ENCODE data around the gene DPP6.
"Not testable (repeated sequence)": the region's sequence is repeated elsewhere in the genome, so short reads cannot be mapped to it uniquely, and the experiment has no call there.

DPP6 gene

GRCh38 chr7:154155928-154156327 is 103.7 kb downstream of the DPP6 start:
- not testable (repeated sequence) for DNase-seq

GRCh38 chr7:154162921-154163320 is 110.7 kb downstream of the DPP6 start:
- not testable (repeated sequence) for DNase-seq

- not testable (repeated sequence) for DNase-seq
These were observed 111.4 kb downstream of the DPP6 start for GRCh38 chr7:154163642-154164041.

- no peak for DNase-seq
These were observed 114.9 kb downstream of the DPP6 start for GRCh38 chr7:154167051-154167450.

- DNase-seq, result no peak
These were observed 115.6 kb downstream of the DPP6 start for GRCh38 chr7:154167807-154168206.

GRCh38 chr7:154171422-154171821 is 119.2 kb downstream of the DPP6 start:
- DNase-seq, result no peak

GRCh38 chr7:154172236-154172635 is 120.0 kb downstream of the DPP6 start:
- no peak for DNase-seq

GRCh38 chr7:154177584-154177983 is 125.4 kb downstream of the DPP6 start:
- no peak for DNase-seq

- no peak for DNase-seq
These were observed 126.7 kb downstream of the DPP6 start for GRCh38 chr7:154178895-154179294.

- DNase-seq, result no peak
These were observed 131.3 kb downstream of the DPP6 start for GRCh38 chr7:154183482-154183881.

GRCh38 chr7:154183946-154184345 is 131.7 kb downstream of the DPP6 start:
- DNase-seq, result no peak

- DNase-seq, result no peak
These were observed 134.6 kb downstream of the DPP6 start for GRCh38 chr7:154186811-154187210.

- DNase-seq, result no peak
These were observed 136.1 kb downstream of the DPP6 start for GRCh38 chr7:154188330-154188729.

GRCh38 chr7:154195266-154195665 is 143.1 kb downstream of the DPP6 start:
- DNase-seq, result no peak

GRCh38 chr7:154198481-154198880 is 146.3 kb downstream of the DPP6 start:
- DNase-seq, result no peak

- no peak for DNase-seq
These were observed 148.0 kb downstream of the DPP6 start for GRCh38 chr7:154200241-154200640.

GRCh38 chr7:154202002-154202401 is 149.8 kb downstream of the DPP6 start:
- DNase-seq, result no peak

- no peak for DNase-seq
These were observed 151.8 kb downstream of the DPP6 start for GRCh38 chr7:154204046-154204445.

- no peak for DNase-seq
These were observed 160.7 kb downstream of the DPP6 start for GRCh38 chr7:154212861-154213260.

GRCh38 chr7:154217688-154218340 is 165.6 kb downstream of the DPP6 start:
- no peak for DNase-seq

GRCh38 chr7:154231732-154232131 is 179.5 kb downstream of the DPP6 start:
- DNase-seq, result no peak

- DNase-seq, result no peak
These were observed 180.5 kb downstream of the DPP6 start for GRCh38 chr7:154232700-154233099.

- no peak for DNase-seq
These were observed 189.8 kb downstream of the DPP6 start for GRCh38 chr7:154241988-154242387.

- no peak for DNase-seq
These were observed 190.5 kb downstream of the DPP6 start for GRCh38 chr7:154242709-154243108.

GRCh38 chr7:154252046-154252445 is 199.8 kb downstream of the DPP6 start:
- no peak for DNase-seq

Measured in NCI-H82 (cell line).